IMR-90 (cell line): ENCODE results near the gene CITED4. TPM values are rescaled to one million over a fixed set of nuclear protein-coding genes. Genes with fewer than 3 reads are reported as not detected.
A peak's percentile ranks its signal among the peaks of the same experiment; 100 is the strongest.

Source experiments
- ATAC-seq: fragments of 200-7000 bp; cut with Tn5 transposase; 2 replicates; pipeline ENCODE4 v1.9.1; 2020; ENCODE audit warnings: low read depth, mild to moderate bottlenecking, moderate library complexity
- BruUV-seq: library from RNA; stranded (reverse); fragments of 400-500 nt; replicated peaks from 2 replicates; lab custom pipeline; 2021; lab: Mats Ljungman, UMichigan
- CTCF ChIA-PET: fragments of 300-600 bp; formaldehyde crosslinking; extraction: SDS; loops from one replicate; lab custom pipeline; 2021; ENCODE audit warnings: antibody characterized with exemption; lab: Yijun Ruan, JAX
- POLR2A ChIA-PET: fragments of 300-600 bp; sonication (Branson Sonifier 250); formaldehyde crosslinking; loops from one replicate; lab custom pipeline; 2022; ENCODE audit warnings: antibody characterized with exemption; ENCODE audit not compliant: unreplicated experiment; lab: Charles Lee
- DNase-seq: peaks from one replicate; pipeline ENCODE4 v3.0.0; 2013
- H2AFZ ChIP-seq: replicated peaks from 2 replicates; pipeline ENCODE3; 2013; ENCODE audit warnings: low read length, mild to moderate bottlenecking; ENCODE audit not compliant: poor library complexity
- H2AK5ac ChIP-seq: 2 replicates; pipeline ENCODE4 v1.6.1; 2013; ENCODE audit warnings: low read depth, low read length, inconsistent platforms
- H2AK9ac ChIP-seq: replicated peaks from 2 replicates; pipeline ENCODE3; 2013; ENCODE audit warnings: mild to moderate bottlenecking, low read depth, low read length, moderate library complexity; ENCODE audit not compliant: poor library complexity
- H2BK120ac ChIP-seq: 2 replicates; pipeline ENCODE4 v1.6.1; 2013; ENCODE audit warnings: low read depth, low read length, inconsistent platforms
- H2BK15ac ChIP-seq: 3 replicates; pipeline ENCODE4 v1.6.1; 2013; ENCODE audit warnings: low read depth, low read length, inconsistent platforms
- H2BK20ac ChIP-seq: 2 replicates; pipeline ENCODE4 v1.6.1; 2013; ENCODE audit warnings: low read depth, mild to moderate bottlenecking, inconsistent platforms, low read length, moderate library complexity
- H2BK5ac ChIP-seq: 2 replicates; pipeline ENCODE4 v1.6.1; 2013; ENCODE audit warnings: mild to moderate bottlenecking, low read depth, low read length, inconsistent platforms; ENCODE audit not compliant: poor library complexity, severe bottlenecking
- H3K14ac ChIP-seq: replicated peaks from 2 replicates; pipeline ENCODE4 v1.6.1; 2013; ENCODE audit warnings: low read depth, low read length, inconsistent platforms
- H3K18ac ChIP-seq: 2 replicates; pipeline ENCODE4 v1.6.1; 2013; ENCODE audit warnings: low read depth, low read length, control low read depth
- H3K23ac ChIP-seq: 2 replicates; pipeline ENCODE4 v1.6.1; 2013; ENCODE audit warnings: low read depth, low read length, inconsistent platforms
- H3K27ac ChIP-seq: 2 replicates; pipeline ENCODE4 v1.5.1; 2013; ENCODE audit warnings: mild to moderate bottlenecking, control low read depth, low read length; ENCODE audit not compliant: insufficient read depth
- H3K27me3 ChIP-seq: 2 replicates; pipeline ENCODE4 v1.6.1; 2013; ENCODE audit warnings: low read length; ENCODE audit not compliant: control insufficient read depth, insufficient read depth
- H3K36me3 ChIP-seq: 2 replicates; pipeline ENCODE4 v1.6.1; 2013; ENCODE audit warnings: low read length, mixed read lengths; ENCODE audit not compliant: control insufficient read depth, insufficient read depth
- H3K4ac ChIP-seq: 2 replicates; pipeline ENCODE4 v1.6.1; 2013; ENCODE audit warnings: low read depth, low read length, inconsistent platforms
- H3K4me1 ChIP-seq: 2 replicates; pipeline ENCODE4 v1.6.1; 2013; ENCODE audit warnings: low read length, mixed read lengths; ENCODE audit not compliant: control insufficient read depth, insufficient read depth
- H3K4me2 ChIP-seq: 2 replicates; pipeline ENCODE4 v1.6.1; 2013; ENCODE audit warnings: low read depth, mild to moderate bottlenecking, control low read depth, low read length, moderate library complexity
- H3K4me3 ChIP-seq: 2 replicates; pipeline ENCODE4 v1.5.1; 2013; ENCODE audit warnings: low read depth, mild to moderate bottlenecking, control low read depth, low read length, moderate library complexity; ENCODE audit not compliant: insufficient read depth
- H3K56ac ChIP-seq: 2 replicates; pipeline ENCODE4 v1.6.1; 2013; ENCODE audit warnings: low read length, inconsistent platforms; ENCODE audit not compliant: insufficient read depth; ENCODE audit errors: extremely low read depth
- H3K79me1 ChIP-seq, 2 experiments: 2 replicates each; pipeline ENCODE4 v1.6.1; 2013; ENCODE audit warnings: low read length in 2 of 2, inconsistent platforms in 1 of 2, low read depth in 1 of 2
- H3K9ac ChIP-seq: 2 replicates; pipeline ENCODE4 v1.6.1; 2013; ENCODE audit warnings: low read depth, low read length, control low read depth
- H3K9me1 ChIP-seq: 2 replicates; pipeline ENCODE4 v1.6.1; 2013; ENCODE audit warnings: low read length, inconsistent platforms; ENCODE audit not compliant: insufficient read depth
- H3K9me3 ChIP-seq: 2 replicates; pipeline ENCODE4 v1.6.1; 2013; ENCODE audit warnings: low read length; ENCODE audit not compliant: control insufficient read depth, insufficient read depth
- H4K20me1 ChIP-seq: 2 replicates; pipeline ENCODE4 v1.6.1; 2013; ENCODE audit warnings: low read length, inconsistent platforms; ENCODE audit not compliant: insufficient read depth
- H4K5ac ChIP-seq: 2 replicates; pipeline ENCODE4 v1.6.1; 2013; ENCODE audit warnings: mild to moderate bottlenecking, low read depth, low read length, control low read depth
- H4K8ac ChIP-seq, 2 experiments: 2 replicates each; pipeline ENCODE4 v1.6.1; 2013; ENCODE audit warnings: low read depth in 2 of 2, low read length in 2 of 2, control low read depth in 1 of 2, inconsistent platforms in 1 of 2
- H4K91ac ChIP-seq: 2 replicates; pipeline ENCODE4 v1.6.1; 2013; ENCODE audit warnings: low read depth, low read length, inconsistent platforms; ENCODE audit not compliant: insufficient read depth
- CHD1 ChIP-seq: IDR thresholded peaks from 2 replicates; pipeline ENCODE4 v1.6.1; 2012; ENCODE audit warnings: low read depth, low read length, improper control_type of control experiment
- MAZ ChIP-seq: IDR thresholded peaks from 2 replicates; pipeline ENCODE4 v1.6.1; 2012; ENCODE audit warnings: low read depth, mild to moderate bottlenecking, low read length, improper control_type of control experiment, moderate library complexity, borderline replicate concordance
- SMC3 ChIP-seq: fragments of 150-350 bp; IDR thresholded peaks from 2 replicates; pipeline ENCODE4 v1.6.1; 2016; ENCODE audit warnings: low read depth, mild to moderate bottlenecking, antibody characterized with exemption, low read length, moderate library complexity
- WGBS, 2 experiments: methylation state at CpG; one replicate each; pipeline versions ENCODE4 v1.1.5 to v1.1.7; 2013; ENCODE audit warnings: missing lambda C conversion rate in 2 of 2; ENCODE audit not compliant: insufficient read length in 1 of 2; ENCODE audit errors: extremely low coverage in 2 of 2; 5-methylcytosine and 5-hydroxymethylcytosine counted together
- dilution Hi-C: fragments of 300-500 bp; cut with HindIII; formaldehyde crosslinking; loops from one replicate; pipeline ENCODE4 v1.14.3; 2018; ENCODE audit warnings: low sequenced_read_pairs; ENCODE audit not compliant: unreplicated experiment
- in situ Hi-C: fragments of 300-500 bp; cut with MboI; formaldehyde crosslinking; loops from 3 replicates; pipeline ENCODE4 v1.14.3; 2019; ENCODE audit warnings: low sequenced_read_pairs, inconsistent platforms, mixed read lengths
- intact Hi-C: fragments of 100-400 bp; cut with micrococcal nuclease; formaldehyde crosslinking; loops from 2 replicates; pipeline ENCODE4 v1.10.0; 2022
- polyA plus RNA-seq, 3 experiments: library from polyadenylated mRNA; depleted of rRNA; stranded (reverse); fragments of >200 nt; gene quantifications; 2 replicates each; pipeline ENCODE4 v1.2.3, GENCODE V29; 2012; ENCODE audit warnings: low replicate concordance in 1 of 3
- total RNA-seq: library from RNA; depleted of rRNA; stranded (reverse); fragments of >200 nt; gene quantifications from 2 replicates; pipeline ENCODE4 v1.2.3, GENCODE V29; 2012
- TF ChIP-seq, protein P1 (sequence below): fragments of 150-350 bp; IDR thresholded peaks from 2 replicates; pipeline ENCODE4 v1.6.1; 2016; ENCODE audit warnings: low read depth, mild to moderate bottlenecking, low read length, moderate library complexity, borderline replicate concordance

CITED4 gene
- total and polyA plus RNA-seq, 2 of the 4 experiments (the other 2 are of a cell fraction): under 0.01 to 1.6 TPM

DNA sequence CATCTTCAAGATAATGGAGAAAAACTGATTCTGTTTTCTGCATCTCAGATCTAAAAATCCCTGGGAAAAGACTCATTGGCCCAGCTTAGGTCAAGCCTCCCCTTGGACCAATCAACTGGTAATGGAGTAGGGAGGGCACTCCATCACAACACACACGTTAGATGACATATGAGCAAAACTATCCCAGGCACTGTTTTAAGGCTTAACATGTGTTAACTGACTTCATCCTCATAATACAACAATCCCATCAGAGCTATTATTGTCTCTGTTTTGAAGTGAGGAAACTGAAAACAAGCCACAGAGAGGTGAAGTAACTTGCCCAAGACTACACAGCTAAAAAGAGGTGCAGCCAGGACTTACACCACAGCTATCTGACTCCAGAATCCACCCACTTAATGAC, 14.7 kb upstream of the CITED4 start:
- DNase-seq: peak; percentile 28
- peaks cover 4% of the 10 kb centered on the region; the same call in 1 of the 2 replicates for H3K9me3 ChIP-seq

More for the DNA sequence above, 14.7 kb upstream of the CITED4 start:
- POLR2A ChIA-PET: no interaction called here
- Histone ChIP-seq H4K8ac (peak overlapping the region; percentile 45 to 97), H3K4me2 (no peak overlapping the region), H4K20me1 (no peaks in the 10 kb centered on the region), H2BK120ac (peak overlapping the region; percentile 99), H3K23ac (peak overlapping the region; percentile 88; the same call in 1 of the 2 replicates), H3K9me1 (peaks cover 31% of the 10 kb centered on the region), H3K36me3 (no peaks in the 10 kb centered on the region), H4K5ac (peak overlapping the region; percentile 89), H2BK5ac (peak overlapping the region; percentile 97), H2AK5ac (peak overlapping the region; percentile 87), H3K56ac (peak overlapping the region; percentile 63; the same call in 1 of the 2 replicates), H3K14ac (peak overlapping the region; percentile 99), H3K4me3 (no peak overlapping the region), H3K9ac (no peak overlapping the region), H2AFZ (peak overlapping the region; percentile 93), H3K79me1 (no peaks in the 10 kb centered on the region; a peak in 2 of 4 replicates), H3K27me3 (no peaks in the 10 kb centered on the region), H3K4me1 (peaks cover 13% of the 10 kb centered on the region), H3K18ac (peak overlapping the region; percentile 82), H2BK15ac (peak overlapping the region; percentile 93), H2BK20ac (peak overlapping the region; percentile 99), H4K91ac (peak overlapping the region; percentile 98), H3K27ac (peak overlapping the region; percentile 45), H2AK9ac (peak overlapping the region; percentile 88), H3K4ac (peak overlapping the region; percentile 99)
- ATAC-seq: no peak
- no CpG with 5 or more reads among the region's 1 CpG for WGBS, 2 experiments
- BruUV-seq: no TSS peak
- dilution Hi-C loops (no loop called here), in situ Hi-C loops (no loop called here), intact Hi-C loops (no loop called here)
- CTCF ChIA-PET: interaction anchor here (0.6 to 1.4 kb wide), 4 partner anchors 15 to 74 kb away, joined by 3 to 6 read pairs (median 4); partner anchors contain the start of gene CITED4
- TF ChIP-seq MAZ: no peak
- no peak for TF ChIP-seq SMC3
- TF ChIP-seq, protein P1, sequence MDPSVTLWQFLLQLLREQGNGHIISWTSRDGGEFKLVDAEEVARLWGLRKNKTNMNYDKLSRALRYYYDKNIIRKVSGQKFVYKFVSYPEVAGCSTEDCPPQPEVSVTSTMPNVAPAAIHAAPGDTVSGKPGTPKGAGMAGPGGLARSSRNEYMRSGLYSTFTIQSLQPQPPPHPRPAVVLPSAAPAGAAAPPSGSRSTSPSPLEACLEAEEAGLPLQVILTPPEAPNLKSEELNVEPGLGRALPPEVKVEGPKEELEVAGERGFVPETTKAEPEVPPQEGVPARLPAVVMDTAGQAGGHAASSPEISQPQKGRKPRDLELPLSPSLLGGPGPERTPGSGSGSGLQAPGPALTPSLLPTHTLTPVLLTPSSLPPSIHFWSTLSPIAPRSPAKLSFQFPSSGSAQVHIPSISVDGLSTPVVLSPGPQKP: no peak
- TF ChIP-seq CHD1: no peak
